ENCODE measurements around the gene EIF2B1.
A peak's percentile ranks its signal among the peaks of the same experiment; 100 is the strongest.
"Not testable (repeated sequence)": the region's sequence is repeated elsewhere in the genome, so short reads cannot be mapped to it uniquely, and the experiment has no call there.

EIF2B1 gene

DNA sequence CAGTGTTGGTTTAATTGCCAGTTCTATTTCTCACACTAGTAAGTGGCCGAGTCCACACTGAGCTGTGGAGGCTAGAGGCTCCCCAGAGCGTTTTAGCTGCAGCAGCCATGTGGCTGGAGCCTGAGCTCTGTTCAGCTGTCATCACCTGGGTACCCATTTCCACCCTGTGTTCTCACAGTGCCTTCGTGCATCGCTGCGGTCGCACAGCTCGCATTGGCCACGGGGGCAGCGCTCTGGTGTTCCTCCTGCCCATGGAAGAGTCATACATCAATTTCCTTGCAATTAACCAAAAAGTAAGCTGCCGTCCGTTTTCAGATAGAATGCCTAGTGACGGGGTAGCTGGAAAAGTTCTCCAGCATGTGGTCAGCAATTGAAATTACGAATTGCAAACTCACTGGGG lies 15.9 kb downstream of the EIF2B1 start:
- no peak for DNase-seq (ENCODE audit: low spot score)

DNA sequence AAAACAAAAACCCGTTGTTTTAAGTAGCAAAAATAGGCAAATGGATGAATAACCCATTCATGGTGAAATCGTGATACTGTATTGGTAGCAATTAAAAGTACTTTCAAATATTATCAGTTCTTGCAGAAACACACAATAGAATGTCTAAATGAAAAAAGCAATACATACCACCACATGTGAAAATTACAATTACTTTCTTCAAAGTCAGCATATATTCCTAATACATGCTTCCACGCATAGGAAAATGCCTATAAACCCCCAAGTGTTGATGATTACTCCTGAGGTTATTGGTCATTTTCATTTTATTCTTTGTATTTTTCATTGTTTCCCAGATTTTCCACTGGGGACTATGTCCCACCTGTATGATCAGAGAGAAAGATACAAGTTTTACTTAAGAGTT lies 16.3 kb downstream of the EIF2B1 start:
- DNase-seq (ENCODE audit: low spot score) = no peak

GRCh38 chr12:123614531-123614930 lies 19.0 kb downstream of the EIF2B1 start:
- peak; percentile 41 for DNase-seq (ENCODE audit: low spot score)

GRCh38 chr12:123614110-123614509 lies 19.4 kb downstream of the EIF2B1 start:
- no peak for DNase-seq (ENCODE audit: low spot score)

GRCh38 chr12:123608182-123608581 lies 25.3 kb downstream of the EIF2B1 start:
- no peak for DNase-seq (ENCODE audit: low spot score)

GRCh38 chr12:123607756-123608155 lies 25.7 kb downstream of the EIF2B1 start:
- DNase-seq (ENCODE audit: low spot score) = no peak

DNA sequence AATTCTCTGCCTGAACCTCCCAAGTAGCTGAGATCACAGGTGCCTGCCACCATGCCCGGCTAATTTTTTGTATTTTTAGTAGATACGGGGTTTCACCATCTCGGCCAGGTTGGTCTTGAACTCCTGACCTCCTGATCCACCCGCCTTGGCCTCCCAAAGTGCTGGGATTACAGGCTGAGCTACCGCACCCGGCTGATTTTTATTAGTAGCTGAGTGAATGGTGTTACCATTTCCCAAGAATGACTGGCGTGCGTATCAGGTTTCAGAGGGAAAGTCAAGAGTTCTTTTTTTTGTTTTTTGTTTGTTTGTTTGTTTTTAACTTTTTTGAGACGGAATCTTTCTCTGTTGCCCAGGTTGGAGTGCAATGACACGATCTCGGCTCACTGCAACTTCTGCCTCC lies 30.0 kb downstream of the EIF2B1 start:
- not testable (repeated sequence) for DNase-seq (ENCODE audit: low spot score)

- DNase-seq (ENCODE audit: low spot score) = no peak
Measured at GRCh38 chr12:123602651-123603195, 30.8 kb downstream of the EIF2B1 start.

- DNase-seq (ENCODE audit: low spot score) = peak; percentile 91
Measured at GRCh38 chr12:123601602-123602489, 31.6 kb downstream of the EIF2B1 start, which contains the start of gene DDX55. Gene DDX55 (plus strand): TSS chr12:123602099. CDS start chr12:123602149, 50 bp downstream.

DNA sequence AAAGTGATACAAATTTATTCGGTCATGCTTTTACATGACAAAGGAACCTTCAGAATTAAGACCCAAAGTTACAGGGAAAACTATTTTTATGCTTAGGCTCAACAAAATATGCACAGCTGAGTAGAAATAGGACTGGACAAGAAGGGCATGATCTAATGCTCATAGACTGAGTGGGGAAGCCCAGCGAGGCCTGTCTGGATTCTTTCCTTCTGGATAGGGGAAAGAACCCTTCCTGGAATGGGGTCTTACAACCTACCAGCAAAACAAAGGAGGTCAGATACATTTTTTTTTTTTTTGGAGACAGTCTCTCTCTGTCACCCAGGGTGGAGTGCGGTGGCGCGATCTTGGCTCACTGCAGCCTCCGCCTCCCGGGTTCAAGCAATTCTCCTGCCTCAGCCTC lies 33.8 kb downstream of the EIF2B1 start:
- no peak for DNase-seq (ENCODE audit: low spot score)

DNA sequence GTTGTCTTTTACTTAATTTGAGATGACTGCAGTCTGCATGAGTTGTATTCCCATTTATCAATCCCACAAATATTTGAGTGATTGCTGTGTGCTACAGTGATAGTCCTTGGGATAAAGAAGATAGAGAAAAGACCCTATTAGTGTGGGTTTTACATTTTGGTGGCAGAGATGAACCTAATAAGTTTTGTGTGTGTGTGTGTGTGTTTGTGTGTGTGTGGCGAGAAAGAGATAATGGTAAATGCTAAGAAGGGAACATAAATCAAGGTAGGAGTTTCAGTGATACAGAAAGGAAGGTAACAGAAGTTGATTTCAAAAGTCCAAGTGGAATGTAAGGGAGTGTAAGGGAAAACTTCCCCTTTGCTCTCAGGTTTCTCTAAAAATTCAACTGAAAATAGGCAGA lies 34.2 kb downstream of the EIF2B1 start:
- no peak for DNase-seq (ENCODE audit: low spot score)

GRCh38 chr12:123598522-123598921 lies 35.0 kb downstream of the EIF2B1 start:
- DNase-seq (ENCODE audit: low spot score) = no peak

DNA sequence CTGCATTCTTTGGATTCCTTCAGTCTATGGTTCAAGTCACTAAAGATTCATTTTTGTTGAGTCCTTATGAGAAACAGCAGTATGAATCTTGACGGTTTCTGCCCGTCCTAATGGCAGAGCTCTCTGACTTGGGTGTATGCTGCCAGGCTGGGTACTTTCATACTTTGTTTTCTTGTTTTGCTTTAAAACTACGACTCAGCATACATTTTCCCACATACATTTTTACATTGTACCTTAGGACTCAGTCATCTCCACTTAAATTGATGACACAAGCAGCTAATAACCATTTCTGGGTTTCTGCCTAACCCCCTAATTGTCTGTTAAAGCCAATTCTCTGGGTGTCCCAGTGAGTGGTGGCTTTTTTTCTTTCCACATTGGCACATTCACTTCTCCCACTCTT lies 36.4 kb downstream of the EIF2B1 start:
- DNase-seq (ENCODE audit: low spot score) = no peak

GRCh38 chr12:123595729-123596128 lies 37.8 kb downstream of the EIF2B1 start:
- DNase-seq (ENCODE audit: low spot score) = no peak

DNA sequence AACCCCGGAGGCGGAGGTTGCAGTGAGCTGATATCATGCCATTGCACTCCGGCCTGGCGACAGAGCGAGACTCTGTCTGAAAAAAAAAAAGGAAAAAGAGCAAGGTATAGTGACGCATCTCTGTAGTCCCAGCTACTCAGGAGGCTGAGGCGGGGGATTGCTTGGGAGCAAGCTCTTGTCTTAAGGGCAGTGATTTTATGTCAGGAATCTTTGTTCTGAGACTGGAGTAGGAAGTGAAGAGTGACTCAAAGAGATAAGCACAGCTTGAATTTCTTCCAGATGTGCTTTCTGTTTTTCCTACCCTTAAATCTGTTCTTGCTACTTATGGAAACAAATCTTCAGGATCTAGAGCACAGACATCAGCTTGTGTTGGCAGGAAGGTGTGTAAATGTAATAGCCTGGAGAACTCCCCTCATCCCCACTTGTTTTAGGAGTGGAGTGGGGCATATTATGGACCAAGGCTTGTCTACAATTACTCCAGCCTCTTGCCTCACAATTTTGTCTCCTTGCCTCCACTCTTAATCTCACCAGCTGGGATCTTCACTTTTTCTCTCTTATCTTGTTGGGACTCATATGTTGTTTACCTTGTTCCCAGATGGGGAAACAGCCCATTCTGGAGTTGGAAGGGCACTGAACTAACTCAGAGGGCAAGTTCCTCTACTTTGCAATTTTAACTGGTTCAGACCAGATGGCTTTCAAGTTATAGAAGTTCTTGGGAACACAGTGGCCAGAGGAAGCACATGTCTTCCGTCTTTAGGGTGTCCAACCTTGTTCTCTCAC lies 41.6 kb downstream of the EIF2B1 start:
- DNase-seq (ENCODE audit: low spot score) = no peak

DNA sequence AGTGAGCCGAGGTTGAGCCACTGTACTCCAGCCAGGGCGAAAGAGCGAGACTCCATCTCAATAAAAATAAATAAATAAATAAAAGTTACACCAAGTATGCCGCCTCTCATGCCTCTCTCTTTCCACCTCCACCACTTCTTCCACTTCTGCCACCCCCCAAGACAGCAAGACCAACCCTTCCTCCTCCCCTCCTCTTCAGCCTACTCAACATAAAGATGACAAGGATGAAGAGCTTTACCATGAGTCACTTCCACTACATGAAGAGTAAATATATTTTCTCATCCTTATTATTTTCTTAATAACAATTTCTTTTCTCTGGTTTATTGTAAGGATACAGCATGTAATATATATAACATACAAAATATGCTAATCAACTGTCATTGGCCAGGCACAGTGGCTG lies 52.7 kb downstream of the EIF2B1 start:
- no peak for DNase-seq (ENCODE audit: low spot score)

- not testable (repeated sequence) for DNase-seq (ENCODE audit: low spot score)
Measured at GRCh38 chr12:123578829-123579228, 54.7 kb downstream of the EIF2B1 start.

- no peak for DNase-seq (ENCODE audit: low spot score)
Measured at GRCh38 chr12:123578243-123578642, 55.2 kb downstream of the EIF2B1 start.

GRCh38 chr12:123576611-123577010 lies 56.9 kb downstream of the EIF2B1 start:
- DNase-seq (ENCODE audit: low spot score) = no peak

- no peak for DNase-seq (ENCODE audit: low spot score)
Measured at GRCh38 chr12:123573870-123574269, 59.6 kb downstream of the EIF2B1 start.

DNA sequence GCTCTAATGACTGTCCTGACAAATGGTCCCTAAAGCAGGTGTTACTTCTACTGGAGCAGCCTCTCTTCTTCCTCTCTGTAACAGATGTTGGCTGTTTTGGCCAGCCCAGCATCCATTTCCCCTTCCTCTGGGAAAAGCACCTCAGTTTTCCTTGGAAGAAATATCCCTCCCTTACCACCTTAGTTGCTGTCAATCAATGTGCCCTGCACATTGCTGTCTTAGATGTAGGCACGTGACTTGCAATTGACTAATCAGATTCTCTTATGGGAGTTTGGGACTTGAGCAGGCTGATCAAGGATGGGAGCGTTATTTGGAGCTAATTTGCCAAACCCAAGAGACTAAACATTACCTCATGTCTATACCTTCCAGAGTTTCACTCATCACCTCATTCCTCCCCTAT lies 61.1 kb downstream of the EIF2B1 start:
- DNase-seq (ENCODE audit: low spot score) = no peak

GRCh38 chr12:123571343-123571813 lies 62.1 kb downstream of the EIF2B1 start:
- peak; percentile 59 for DNase-seq (ENCODE audit: low spot score)
